Activated effector memory CD4-positive, alpha-beta T cell treated with Interleukin-2 at 50 U/mL for 16 hours (primary cell): ENCODE data around the gene CHRNA9.
"Not testable (repeated sequence)": the region's sequence is repeated elsewhere in the genome, so short reads cannot be mapped to it uniquely, and the experiment has no call there.

Experiments used
- DNase-seq: peaks from one replicate; pipeline ENCODE4 v3.0.0-alpha.2; 2020

CHRNA9 gene

DNA sequence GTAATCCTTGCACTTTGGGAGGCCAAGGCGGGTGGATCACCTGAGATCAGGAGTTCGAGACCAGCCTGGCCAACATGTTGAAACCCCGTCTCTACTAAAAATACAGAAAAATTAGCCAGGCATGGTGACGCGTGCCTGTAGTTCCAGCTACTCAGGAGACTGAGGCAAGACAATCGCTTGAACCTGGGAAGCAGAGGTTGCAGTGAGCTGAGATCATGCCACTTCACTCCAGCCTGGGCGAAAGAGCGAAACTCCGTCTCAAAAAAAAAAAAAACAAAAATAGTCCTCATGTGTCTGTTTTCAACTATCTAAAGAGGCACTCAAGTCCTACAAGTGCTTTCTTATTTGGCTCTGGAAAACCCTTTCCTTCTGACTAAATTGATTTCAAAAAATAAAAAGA lies 57.1 kb downstream of the CHRNA9 start:
- DNase-seq = not testable (repeated sequence)

DNA sequence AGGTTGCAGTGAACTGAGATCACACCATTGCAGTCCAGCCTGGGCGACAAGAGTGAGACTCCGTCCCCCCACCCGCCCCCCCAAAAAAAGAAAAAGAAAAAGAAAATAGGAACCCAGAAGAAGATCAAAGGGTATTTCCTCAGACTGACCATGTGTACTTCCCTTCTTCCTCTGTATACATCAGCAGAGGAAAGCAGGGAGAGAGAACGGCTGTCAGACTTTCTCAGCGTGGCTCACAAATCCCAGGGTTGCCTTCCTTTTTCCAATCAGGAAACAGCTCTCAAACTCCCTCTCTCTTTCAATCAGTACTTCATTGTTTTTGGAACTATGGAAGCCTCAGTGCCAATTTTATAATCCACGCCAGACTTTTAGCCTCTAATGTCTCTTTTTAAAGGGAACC lies 59.1 kb downstream of the CHRNA9 start:
- no peak for DNase-seq

DNA sequence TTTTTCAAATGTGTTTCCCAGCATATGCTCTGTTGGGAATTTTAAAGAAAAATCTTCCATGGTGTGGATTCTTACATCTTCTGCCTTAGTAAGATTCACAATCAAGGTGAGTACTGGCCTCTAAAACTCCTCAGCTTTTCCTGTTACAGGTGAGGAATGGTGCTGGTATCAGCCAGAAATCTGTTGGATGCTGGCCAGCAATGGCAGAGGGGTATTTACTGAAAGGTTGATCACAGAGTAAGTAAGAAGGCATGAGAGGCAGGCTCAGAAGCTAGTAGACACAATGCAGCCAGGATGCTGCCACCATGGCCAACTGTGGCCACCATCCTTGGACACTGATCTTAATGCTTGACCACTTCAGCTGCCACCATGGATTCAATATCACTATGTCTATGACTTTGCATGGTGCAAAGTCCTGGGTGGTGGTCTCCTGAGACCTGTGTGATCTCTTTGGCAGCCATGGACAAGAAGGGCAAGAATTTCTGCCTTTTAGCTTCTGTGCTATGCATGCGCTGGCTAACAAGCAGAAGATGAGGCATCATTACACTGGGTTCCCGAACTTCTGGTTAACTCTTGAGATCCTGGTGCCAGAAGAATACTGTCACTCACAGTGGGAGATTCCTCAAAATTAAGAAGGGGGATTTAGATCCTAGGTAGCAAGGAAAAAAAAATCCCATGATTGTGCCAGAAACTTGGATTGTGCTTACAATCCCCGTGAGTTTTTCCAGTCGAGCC lies 60.2 kb downstream of the CHRNA9 start:
- no peak for DNase-seq

DNA sequence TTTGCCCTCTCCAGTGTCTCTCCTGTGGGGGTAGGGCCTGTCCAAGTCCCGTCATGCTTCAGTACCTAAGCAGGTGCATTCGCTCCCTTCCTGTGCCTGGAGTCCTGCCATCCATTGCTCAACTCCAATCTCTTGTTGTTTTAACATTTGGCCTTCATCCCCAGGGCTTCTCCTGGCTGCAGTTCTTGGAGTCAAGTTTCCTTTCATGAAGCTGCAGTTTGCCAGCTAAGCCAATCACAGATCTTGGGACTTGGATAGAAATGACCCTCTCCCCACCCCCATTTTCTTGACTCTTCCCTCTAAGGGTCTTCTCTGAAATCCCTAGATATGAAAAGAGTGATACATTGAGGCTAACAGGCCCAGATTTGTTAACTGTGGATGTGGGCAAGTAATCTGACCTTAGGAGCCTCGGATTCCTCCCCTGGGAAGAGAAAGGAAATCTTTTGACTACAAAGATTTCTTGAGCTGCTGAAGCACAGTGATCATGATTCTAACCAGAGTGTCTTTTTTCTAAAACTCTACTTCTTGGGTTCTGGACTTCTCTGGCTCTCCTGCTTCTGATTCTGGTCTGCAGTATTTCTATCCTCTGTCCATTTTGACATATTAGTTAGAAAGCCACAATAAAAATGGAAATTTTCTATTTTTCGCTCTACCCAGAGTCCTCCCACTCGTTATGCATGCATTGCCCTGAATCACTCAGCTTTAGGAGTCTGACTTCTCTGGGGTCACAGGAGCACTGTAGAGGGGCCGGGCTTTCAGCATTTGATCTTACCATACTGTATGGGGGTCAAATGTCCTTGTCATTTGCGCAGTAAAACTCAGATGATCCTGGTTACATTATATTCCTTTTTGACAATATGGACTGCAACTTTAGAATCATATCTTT lies 61.0 kb downstream of the CHRNA9 start:
- no peak for DNase-seq

DNA sequence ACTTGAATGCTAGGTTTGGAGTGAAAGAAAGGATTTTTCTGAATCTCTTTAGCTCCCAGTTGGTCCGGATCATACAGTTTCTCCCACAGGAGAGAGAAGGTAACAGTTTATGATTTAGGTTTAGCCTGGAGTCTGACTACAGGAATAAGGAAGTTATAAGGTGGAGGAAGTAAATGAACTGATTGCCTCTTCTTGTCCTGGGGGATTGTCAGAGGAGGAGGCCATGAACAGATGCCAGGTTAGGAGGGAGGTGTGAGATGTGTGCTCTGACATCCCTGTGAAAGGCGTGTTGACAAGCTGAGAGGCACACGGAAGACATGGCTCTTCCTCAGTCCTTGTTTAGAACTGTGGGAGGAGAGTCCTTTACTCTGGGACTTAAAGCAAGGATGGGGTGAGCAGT lies 64.4 kb downstream of the CHRNA9 start:
- no peak for DNase-seq

DNA sequence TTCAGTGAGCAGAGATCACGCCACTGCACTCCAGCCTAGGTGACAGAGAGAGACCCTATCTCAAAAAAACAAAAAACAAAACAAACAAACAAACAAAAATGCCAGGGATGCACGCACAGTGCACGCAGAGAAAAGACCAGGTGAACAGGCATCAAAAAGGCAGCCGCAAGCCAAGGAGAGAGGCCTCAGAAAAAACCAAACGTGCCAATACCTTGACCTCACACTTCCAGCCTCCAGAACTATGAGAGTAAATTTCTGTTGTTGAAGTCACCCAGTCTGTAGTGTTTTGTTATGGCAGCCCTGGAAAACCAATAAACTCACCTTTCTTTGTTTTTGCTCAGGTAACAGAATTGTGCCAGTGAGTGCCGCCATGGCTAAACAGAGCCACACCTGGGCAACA lies 66.0 kb downstream of the CHRNA9 start:
- DNase-seq = no peak

DNA sequence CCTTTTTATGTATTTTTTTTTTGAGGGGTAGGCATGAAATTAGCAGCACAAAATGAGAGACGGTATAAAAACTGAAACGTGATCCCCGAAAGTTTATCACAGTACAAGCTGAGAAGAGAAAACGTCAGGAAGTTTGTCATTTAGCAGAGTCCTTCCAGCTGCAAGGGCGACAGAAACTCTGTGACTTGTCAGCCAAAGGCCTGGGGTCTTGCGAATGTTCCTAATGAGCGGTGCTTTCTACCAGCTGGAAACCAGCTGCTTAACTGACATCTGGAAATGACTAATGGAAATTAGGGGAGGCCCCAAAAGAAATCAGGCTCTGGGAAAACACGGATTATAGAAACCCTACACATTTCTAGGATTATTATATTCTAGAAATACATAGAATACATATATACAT lies 66.5 kb downstream of the CHRNA9 start:
- DNase-seq = no peak

DNA sequence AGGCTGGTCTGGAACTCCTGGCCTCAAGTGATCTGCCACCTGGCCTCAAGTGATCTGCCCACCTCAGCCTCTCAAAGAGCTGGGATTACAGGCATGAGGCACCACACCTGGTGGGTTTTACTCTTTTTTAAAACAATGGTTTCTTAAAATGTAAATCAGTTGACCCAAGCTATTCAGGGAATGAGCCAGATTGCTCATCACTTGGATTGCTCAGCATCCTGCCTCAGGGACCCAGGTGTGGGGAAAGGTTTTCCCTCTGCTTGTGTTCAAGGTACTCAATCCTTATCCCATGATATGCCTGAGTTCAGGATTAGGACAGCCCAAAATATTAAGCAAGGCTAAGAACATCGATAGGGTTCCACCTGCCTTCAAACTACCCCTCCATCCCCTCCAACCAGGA lies 67.4 kb downstream of the CHRNA9 start:
- no peak for DNase-seq

DNA sequence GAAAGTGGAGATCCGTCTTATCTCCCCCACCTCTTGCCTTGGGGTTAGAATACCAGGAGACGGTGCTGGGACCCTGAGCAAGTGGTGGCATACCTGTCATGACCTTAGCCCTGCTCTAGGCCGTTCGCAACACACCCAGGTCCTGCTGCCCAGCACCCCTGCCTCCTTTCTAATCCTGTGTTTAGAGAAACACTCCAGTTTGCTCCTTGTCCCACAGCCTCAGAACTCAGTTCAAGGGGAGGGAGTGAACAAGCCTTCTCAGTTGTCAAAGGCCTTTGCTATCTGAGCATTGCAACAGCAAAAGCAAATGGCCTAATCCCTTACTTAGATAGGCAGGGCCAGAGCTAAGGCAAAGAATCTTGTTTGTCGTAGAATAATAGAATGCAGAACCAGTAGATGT lies 67.9 kb downstream of the CHRNA9 start:
- no peak for DNase-seq
